Heart left ventricle (tissue), 13 donors: Measurements from ENCODE around the gene ARF4.

Experiments used
- CTCF ChIP-seq, 12 donors: fragments of 200-600 bp; sonication (generic) in 4 of 12; IDR thresholded peaks; one replicate each; pipeline versions ENCODE4 v1.5.0 to v1.8.0; 2018 to 2022; ENCODE audit warnings: antibody characterized with exemption in 12 of 12, mild to moderate bottlenecking in 5 of 12
- POLR2A ChIP-seq, 2 donors: fragments of 450-650 bp; IDR thresholded peaks; one replicate each; pipeline ENCODE4 v1.6.1; 2017; ENCODE audit warnings: antibody characterized with exemption in 2 of 2, mild to moderate bottlenecking in 2 of 2, moderate library complexity in 2 of 2
- donor health status: ischemic (EF 13 %, LVEDD 7.1; RV severe dilation, severe dysfunction).
- donor health status: DM: no; HTN: yes; CAD: no.
- donor health status: DM: no; HTN: no; CAD: no.
- donor health status: ischemic (EF 25% LVEDD 6.9; RV normal size, moderate dysfunction).
- donor health status: ischemic (EF 25% LVEDD 5.7; RV mildly dilated, moderate dysfunction).
- donor health status: ischemic (EF 35%, LVEDD 5.7; RV mildly dilated, moderate dysfunction).
- donor health status: nonischemic (EF 11% LVEDD 7.7; RV severe dilation, severe dysfunction).
- donor health status: DM: yes; HTN: yes; CAD: no.
- donor health status: PGD.
- donor health status: ischemic (EF 29% LVEDD 5.4; RV normal size, mild dysfunction).
- donor health status: nonischemic (EF 23%, LVEDD 6.1; RV moderate dilation, normal function).

GRCh38 chr3:57559526-57559925, 37.6 kb downstream of the ARF4 start:
- TF ChIP-seq CTCF (IDR thresholded peaks at IDR 0.05) (no peak), POLR2A (IDR thresholded peaks at IDR 0.05) (no peak)
